Measurements from ENCODE around the gene NINL. TPM values are rescaled to one million over a fixed set of nuclear protein-coding genes. Genes with fewer than 3 reads are reported as not detected.

Gene NINL
- total RNA-seq, 6 experiments from 2014 or later, result 3.6 to 16.0 (median 7.1) TPM

DNA sequence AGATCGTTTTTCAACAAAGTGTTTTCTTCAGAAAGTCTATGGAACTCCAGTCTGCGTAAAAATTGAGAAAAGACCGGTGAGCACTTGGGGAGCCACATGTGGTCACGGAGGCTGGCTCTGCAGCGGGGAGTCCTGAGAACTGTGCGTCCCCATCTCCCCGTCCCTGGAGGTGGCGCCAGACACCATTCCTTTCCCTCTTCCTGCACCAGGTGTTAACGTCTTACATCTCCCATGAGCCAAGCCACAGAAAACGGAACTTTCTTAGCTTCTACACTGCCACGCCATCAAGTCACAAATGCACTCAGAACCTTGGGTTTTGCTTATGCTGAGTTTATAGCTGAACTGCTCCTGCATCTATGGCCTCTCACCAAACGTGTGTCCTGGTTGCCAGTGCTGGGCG, 115.3 kb downstream of the NINL start:
- H3K36me3 ChIP-seq, result peaks cover 0 to 29% (median 8%) of the 10 kb centered on the region in 4 donors
- ATAC-seq (peak; percentile 66 to 87 (median 68)), DNase-seq (peak in 2 of 3 donors; percentile 32 to 54)
- intact Hi-C loops (cut with DNase I), result no loop called here
- no peak overlapping the region for H3K27ac ChIP-seq
- H3K9me3 ChIP-seq, result no peaks in the 10 kb centered on the region
- WGBS (ENCODE audit: insufficient coverage, low coverage, low lambda C conversion rate, missing lambda C conversion rate), result 70% methylated on average over 12 of the region's 13 CpGs
- H3K4me3 ChIP-seq, result no peak overlapping the region
- H3K4me1 ChIP-seq, result no peaks in the 10 kb centered on the region
- TF ChIP-seq POLR2A (IDR thresholded peaks at IDR 0.05), result no peak
- TF ChIP-seq, protein P1, sequence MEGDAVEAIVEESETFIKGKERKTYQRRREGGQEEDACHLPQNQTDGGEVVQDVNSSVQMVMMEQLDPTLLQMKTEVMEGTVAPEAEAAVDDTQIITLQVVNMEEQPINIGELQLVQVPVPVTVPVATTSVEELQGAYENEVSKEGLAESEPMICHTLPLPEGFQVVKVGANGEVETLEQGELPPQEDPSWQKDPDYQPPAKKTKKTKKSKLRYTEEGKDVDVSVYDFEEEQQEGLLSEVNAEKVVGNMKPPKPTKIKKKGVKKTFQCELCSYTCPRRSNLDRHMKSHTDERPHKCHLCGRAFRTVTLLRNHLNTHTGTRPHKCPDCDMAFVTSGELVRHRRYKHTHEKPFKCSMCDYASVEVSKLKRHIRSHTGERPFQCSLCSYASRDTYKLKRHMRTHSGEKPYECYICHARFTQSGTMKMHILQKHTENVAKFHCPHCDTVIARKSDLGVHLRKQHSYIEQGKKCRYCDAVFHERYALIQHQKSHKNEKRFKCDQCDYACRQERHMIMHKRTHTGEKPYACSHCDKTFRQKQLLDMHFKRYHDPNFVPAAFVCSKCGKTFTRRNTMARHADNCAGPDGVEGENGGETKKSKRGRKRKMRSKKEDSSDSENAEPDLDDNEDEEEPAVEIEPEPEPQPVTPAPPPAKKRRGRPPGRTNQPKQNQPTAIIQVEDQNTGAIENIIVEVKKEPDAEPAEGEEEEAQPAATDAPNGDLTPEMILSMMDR (IDR thresholded peaks at IDR 0.05), result peak; percentile 27 to 52 (median 44)
- H3K27me3 ChIP-seq, result no peaks in the 10 kb centered on the region

DNA sequence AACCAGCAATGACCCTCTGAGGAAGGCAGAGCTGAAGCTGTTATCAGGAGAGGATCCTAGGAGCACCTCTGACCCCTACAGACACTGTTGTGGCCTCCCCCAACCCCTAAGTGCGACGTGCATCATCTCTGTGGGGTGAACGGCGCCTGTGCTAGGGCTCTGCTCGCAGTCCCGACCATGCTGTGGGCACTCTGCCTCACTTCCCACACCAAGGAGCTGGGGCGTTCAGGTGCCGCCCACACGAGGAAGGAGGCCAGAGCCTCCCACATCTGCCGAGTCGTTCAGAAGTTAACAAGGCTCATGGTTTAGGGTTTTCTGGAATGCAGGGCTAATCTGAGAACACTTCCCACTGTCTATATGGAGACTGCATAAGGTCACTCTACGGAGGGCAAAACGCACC, 115.8 kb downstream of the NINL start:
- Histone ChIP-seq H3K27me3 (no peaks in the 10 kb centered on the region), H3K27ac (no peak overlapping the region), H3K4me3 (no peak overlapping the region), H3K36me3 (peaks cover 0 to 31% (median 8%) of the 10 kb centered on the region in 4 donors), H3K4me1 (no peaks in the 10 kb centered on the region), H3K9me3 (no peaks in the 10 kb centered on the region)
- WGBS (ENCODE audit: insufficient coverage, low coverage, low lambda C conversion rate, missing lambda C conversion rate), result 91% methylated on average over 11 of the region's 13 CpGs
- DNase-seq (no peak), ATAC-seq (no peak)
- intact Hi-C loops (cut with DNase I), result no loop called here
- no peak for TF ChIP-seq POLR2A (IDR thresholded peaks at IDR 0.05)
- TF ChIP-seq, protein P1 (IDR thresholded peaks at IDR 0.05), result no peak

DNA sequence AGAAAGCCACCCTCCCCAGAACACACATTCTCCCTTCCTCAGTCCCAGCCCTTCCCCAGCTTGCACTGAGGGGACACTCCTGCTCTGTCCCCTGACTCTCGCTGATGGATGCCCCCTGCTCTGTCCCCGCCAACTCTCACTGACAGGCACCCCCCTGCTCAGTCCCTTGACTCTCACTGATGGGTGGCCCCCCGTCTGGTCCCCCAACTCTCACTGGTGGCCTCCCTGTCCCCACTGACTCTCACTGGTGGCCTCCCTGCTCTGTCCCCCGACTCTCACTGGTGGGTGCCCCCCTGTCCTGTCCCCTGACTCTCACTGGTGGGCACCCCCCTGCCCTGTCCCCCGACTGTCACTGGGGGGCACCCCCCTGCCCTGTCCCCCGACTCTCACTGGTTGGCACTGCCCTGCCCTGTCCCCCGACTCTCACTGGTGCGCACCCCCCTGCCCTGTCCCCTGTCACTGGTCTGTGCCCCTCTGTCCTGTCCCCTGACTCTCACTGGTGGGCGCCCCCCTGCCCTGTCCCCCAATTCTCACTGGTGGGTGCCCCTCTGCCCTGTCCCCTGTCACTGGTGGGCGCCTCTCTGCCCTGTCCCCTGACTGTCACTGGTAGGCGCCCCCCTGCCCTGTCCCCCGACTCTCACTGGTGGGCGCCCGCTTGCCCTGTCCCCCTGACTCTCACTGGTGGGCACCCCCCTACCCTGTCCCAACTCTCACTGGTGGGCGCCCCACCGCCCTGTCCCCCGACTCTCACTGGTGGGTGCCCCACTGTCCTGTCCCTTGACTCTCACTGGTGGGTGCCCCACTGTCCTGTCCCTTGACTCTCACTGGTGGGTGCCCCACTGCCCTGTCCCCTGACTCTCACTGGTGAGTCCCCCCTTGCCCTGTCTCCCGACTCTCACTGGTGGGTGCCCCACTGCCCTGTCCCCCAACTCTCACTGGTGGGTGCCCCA, 116.9 kb downstream of the NINL start:
- peak in 1 of 4 donors; percentile 38 for ATAC-seq
- no peaks in the 10 kb centered on the region for H3K4me1 ChIP-seq
- intact Hi-C loops (cut with DNase I), result no loop called here
- no peaks in the 10 kb centered on the region for H3K9me3 ChIP-seq
- peak in 1 of 3 donors; percentile 35 for DNase-seq
- peaks cover 0 to 31% (median 8%) of the 10 kb centered on the region in 4 donors for H3K36me3 ChIP-seq
- H3K4me3 ChIP-seq, result no peak overlapping the region
- no peak overlapping the region for H3K27ac ChIP-seq
- WGBS (ENCODE audit: insufficient coverage, low coverage, low lambda C conversion rate, missing lambda C conversion rate), result 94% methylated on average over 5 of the region's 18 CpGs
- TF ChIP-seq, protein P1 (IDR thresholded peaks at IDR 0.05), result no peak
- TF ChIP-seq POLR2A (IDR thresholded peaks at IDR 0.05), result no peak
- H3K27me3 ChIP-seq, result no peaks in the 10 kb centered on the region

DNA sequence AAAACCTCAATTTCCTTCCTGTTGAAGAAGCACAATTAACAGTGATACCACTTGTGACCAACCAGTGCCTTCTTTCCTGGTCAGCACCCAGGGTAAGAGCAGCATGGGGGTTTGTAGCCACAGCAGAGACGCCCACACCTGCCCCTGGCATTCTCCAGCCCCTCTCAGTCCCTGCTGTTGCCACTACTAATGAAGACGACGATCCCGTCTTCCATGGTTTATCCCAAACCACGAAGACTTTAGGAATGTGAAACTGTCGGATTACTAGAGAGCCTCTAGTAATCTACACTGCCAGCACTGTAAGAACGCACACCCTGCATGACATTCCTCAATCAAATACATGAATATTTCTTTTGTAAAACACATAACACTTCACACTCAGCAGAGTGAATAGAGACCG, 117.9 kb downstream of the NINL start:
- ATAC-seq (no peak), DNase-seq (no peak)
- no peaks in the 10 kb centered on the region for H3K9me3 ChIP-seq
- intact Hi-C loops (cut with DNase I), result no loop called here
- no peaks in the 10 kb centered on the region for H3K27me3 ChIP-seq
- TF ChIP-seq, protein P1 (IDR thresholded peaks at IDR 0.05), result no peak
- no peak for TF ChIP-seq POLR2A (IDR thresholded peaks at IDR 0.05)
- H3K27ac ChIP-seq, result no peak overlapping the region
- no peak overlapping the region for H3K4me3 ChIP-seq
- WGBS (ENCODE audit: insufficient coverage, low coverage, low lambda C conversion rate, missing lambda C conversion rate), result 92% methylated on average over 7 of the region's 8 CpGs
- no peaks in the 10 kb centered on the region for H3K4me1 ChIP-seq
- peaks cover 0 to 31% (median 8%) of the 10 kb centered on the region in 4 donors for H3K36me3 ChIP-seq

Measured in right lobe of liver (tissue), 6 donors.